Adipose tissue (tissue), 3 donors: ENCODE data around the gene MSI1. TPM values are rescaled to one million over a fixed set of nuclear protein-coding genes. Genes with fewer than 3 reads are reported as not detected.

Source experiments
- H3K27ac ChIP-seq: one replicate; pipeline ENCODE4 v1.5.1; 2013; ENCODE audit warnings: low read depth, low read length
- WGBS, 3 donors: extraction: QIAGEN DNeasy Blood & Tissue Kit; methylation state at CpG; one replicate each; pipeline ENCODE4 v1.1.7; 2013; 5-methylcytosine and 5-hydroxymethylcytosine counted together
- polyA plus RNA-seq, 3 donors: library from polyadenylated mRNA; stranded (reverse); fragments of 200-250 nt; gene quantifications; one replicate each; pipeline ENCODE4 v1.2.3, GENCODE V29; 2013
- donor health status: healthy with polysubstance abuse.
- donor health status: Bipolar disorder and iron deficiency.
- donor health status: healthy.

Gene MSI1
- 1 to 10 TPM in 1 of 3 donors, under 1 TPM in 1, not detected in 1; 0.45 to 1.1 TPM for polyA plus RNA-seq

- 0 to 2% (median 1%) methylated on average over 52 to 115 of the region's 119 CpGs for WGBS, 3 donors
- H3K27ac ChIP-seq, result no peak within 1 kb of the TSS
These were observed at the start of gene MSI1 for GRCh38 chr12:120368789-120369602. TSS of gene MSI1 (minus strand) at chr12:120369164. CDS start at chr12:120369091, 73 bp downstream.

- no peak overlapping the region for H3K27ac ChIP-seq
- 88 to 95% (median 91%) methylated on average over 4 of the region's 4 CpGs for WGBS, 3 donors
These were observed 49.1 kb upstream of the MSI1 start for GRCh38 chr12:120417917-120418580.

- 79 to 87% (median 79%) methylated on average over 7 of the region's 7 CpGs for WGBS, 3 donors
These were observed 47.7 kb upstream of the MSI1 start for GRCh38 chr12:120416490-120417216.

GRCh38 chr12:120413901-120414695 is 45.1 kb upstream of the MSI1 start:
- 25 to 61% (median 55%) methylated on average over 13 of the region's 13 CpGs for WGBS, 3 donors
- H3K27ac ChIP-seq, result no peak overlapping the region

More at GRCh38 chr12:120416490-120417216, 47.7 kb upstream of the MSI1 start:
- no peak overlapping the region for H3K27ac ChIP-seq

- H3K27ac ChIP-seq, result no peak overlapping the region
- WGBS, 3 donors, result 77 to 88% (median 82%) methylated on average over 7 of the region's 7 CpGs
These were observed 43.5 kb upstream of the MSI1 start for GRCh38 chr12:120412421-120412820.

- H3K27ac ChIP-seq, result no peak overlapping the region
- WGBS, 3 donors, result 94 to 97% (median 96%) methylated on average over 11 of the region's 11 CpGs
These were observed 39.8 kb upstream of the MSI1 start for GRCh38 chr12:120408771-120409170.

GRCh38 chr12:120406553-120406952 is 37.6 kb upstream of the MSI1 start:
- no peak overlapping the region for H3K27ac ChIP-seq
- WGBS, 3 donors, result 93 to 95% (median 94%) methylated on average over 3 of the region's 3 CpGs

GRCh38 chr12:120406069-120406468 is 37.1 kb upstream of the MSI1 start:
- 68 to 87% (median 74%) methylated on average over 3 of the region's 3 CpGs for WGBS, 3 donors
- no peak overlapping the region for H3K27ac ChIP-seq

- 74 to 85% (median 77%) methylated on average over 1 of the region's 1 CpG for WGBS, 3 donors
These were observed 35.3 kb upstream of the MSI1 start for GRCh38 chr12:120404271-120404670.

GRCh38 chr12:120403869-120404268 is 34.9 kb upstream of the MSI1 start:
- no peak overlapping the region for H3K27ac ChIP-seq
- 76 to 91% (median 81%) methylated on average over 3 of the region's 3 CpGs for WGBS, 3 donors

More at GRCh38 chr12:120404271-120404670, 35.3 kb upstream of the MSI1 start:
- no peak overlapping the region for H3K27ac ChIP-seq

GRCh38 chr12:120402217-120402616 is 33.3 kb upstream of the MSI1 start:
- 40 to 48% (median 44%) methylated on average over 13 of the region's 13 CpGs for WGBS, 3 donors
- no peak overlapping the region for H3K27ac ChIP-seq

GRCh38 chr12:120399531-120399930 is 30.6 kb upstream of the MSI1 start:
- whole genome bisulfite sequencing, 3 donors, result 69 to 86% (median 77%) methylated on average over 5 of the region's 5 CpGs
- H3K27ac ChIP-seq, result no peak overlapping the region

GRCh38 chr12:120397824-120398540 is 29.0 kb upstream of the MSI1 start:
- 53 to 65% (median 58%) methylated on average over 33 of the region's 33 CpGs for WGBS, 3 donors
- no peak overlapping the region for H3K27ac ChIP-seq

GRCh38 chr12:120394483-120395367 is 25.8 kb upstream of the MSI1 start:
- WGBS, 3 donors, result 15 to 21% (median 19%) methylated on average over 17 to 18 of the region's 18 CpGs
- no peak overlapping the region for H3K27ac ChIP-seq

- no peak overlapping the region for H3K27ac ChIP-seq
- WGBS, 3 donors, result 94 to 100% (median 97%) methylated on average over 1 of the region's 1 CpG
These were observed 21.7 kb upstream of the MSI1 start for GRCh38 chr12:120390540-120391120.

GRCh38 chr12:120388691-120389481 is 19.9 kb upstream of the MSI1 start:
- no peak overlapping the region for H3K27ac ChIP-seq
- 9 to 22% (median 11%) methylated on average over 24 of the region's 24 CpGs for WGBS, 3 donors
